Measurements from ENCODE around the gene TCAIM. TPM values are rescaled to one million over a fixed set of nuclear protein-coding genes. Genes with fewer than 3 reads are reported as not detected.

TCAIM gene
- total RNA-seq, 1 experiment from 2014 or later = 19.5 TPM

DNA sequence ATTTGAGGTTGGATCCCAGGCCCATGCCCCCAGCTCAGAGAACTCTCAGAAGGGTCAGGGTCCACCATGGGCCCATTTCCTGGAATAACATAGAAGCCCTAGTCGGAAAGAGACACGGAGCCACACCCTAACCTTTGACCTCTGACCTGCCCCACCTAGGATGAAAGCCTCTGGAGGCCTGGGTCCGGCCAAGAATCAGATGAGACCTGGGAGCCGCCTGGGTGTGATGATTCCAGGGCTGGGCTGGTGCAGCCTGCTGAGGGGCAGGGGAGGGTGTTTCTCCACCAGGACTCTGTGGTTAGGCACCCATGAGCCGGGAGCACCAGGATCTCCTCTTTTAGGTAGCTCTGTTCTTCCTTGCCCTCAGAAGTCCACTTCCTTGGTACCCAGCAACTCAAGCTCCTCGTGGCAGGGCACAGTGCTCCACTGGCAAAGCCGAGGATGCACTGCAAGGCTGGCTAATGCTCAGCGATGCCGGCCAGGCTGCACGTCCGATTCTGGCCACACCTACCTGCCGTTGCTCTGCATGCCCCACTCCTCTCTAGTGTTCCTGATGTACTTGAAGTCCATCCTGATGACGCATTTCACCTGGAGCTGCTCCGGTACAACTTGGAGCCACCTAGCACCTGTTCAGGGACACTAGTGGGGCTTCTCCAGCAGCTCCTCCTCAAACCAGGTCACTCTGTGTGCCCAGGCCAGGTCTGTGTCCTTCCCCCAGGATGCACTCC is 81.5 kb downstream of the TCAIM start:
- TF ChIP-seq, protein P1, sequence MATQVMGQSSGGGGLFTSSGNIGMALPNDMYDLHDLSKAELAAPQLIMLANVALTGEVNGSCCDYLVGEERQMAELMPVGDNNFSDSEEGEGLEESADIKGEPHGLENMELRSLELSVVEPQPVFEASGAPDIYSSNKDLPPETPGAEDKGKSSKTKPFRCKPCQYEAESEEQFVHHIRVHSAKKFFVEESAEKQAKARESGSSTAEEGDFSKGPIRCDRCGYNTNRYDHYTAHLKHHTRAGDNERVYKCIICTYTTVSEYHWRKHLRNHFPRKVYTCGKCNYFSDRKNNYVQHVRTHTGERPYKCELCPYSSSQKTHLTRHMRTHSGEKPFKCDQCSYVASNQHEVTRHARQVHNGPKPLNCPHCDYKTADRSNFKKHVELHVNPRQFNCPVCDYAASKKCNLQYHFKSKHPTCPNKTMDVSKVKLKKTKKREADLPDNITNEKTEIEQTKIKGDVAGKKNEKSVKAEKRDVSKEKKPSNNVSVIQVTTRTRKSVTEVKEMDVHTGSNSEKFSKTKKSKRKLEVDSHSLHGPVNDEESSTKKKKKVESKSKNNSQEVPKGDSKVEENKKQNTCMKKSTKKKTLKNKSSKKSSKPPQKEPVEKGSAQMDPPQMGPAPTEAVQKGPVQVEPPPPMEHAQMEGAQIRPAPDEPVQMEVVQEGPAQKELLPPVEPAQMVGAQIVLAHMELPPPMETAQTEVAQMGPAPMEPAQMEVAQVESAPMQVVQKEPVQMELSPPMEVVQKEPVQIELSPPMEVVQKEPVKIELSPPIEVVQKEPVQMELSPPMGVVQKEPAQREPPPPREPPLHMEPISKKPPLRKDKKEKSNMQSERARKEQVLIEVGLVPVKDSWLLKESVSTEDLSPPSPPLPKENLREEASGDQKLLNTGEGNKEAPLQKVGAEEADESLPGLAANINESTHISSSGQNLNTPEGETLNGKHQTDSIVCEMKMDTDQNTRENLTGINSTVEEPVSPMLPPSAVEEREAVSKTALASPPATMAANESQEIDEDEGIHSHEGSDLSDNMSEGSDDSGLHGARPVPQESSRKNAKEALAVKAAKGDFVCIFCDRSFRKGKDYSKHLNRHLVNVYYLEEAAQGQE (IDR thresholded peaks at IDR 0.05; ENCODE audit: insufficient read depth in 1 of 2, low read depth in 2 of 2, low read length in 1 of 2) = no peak
- TF ChIP-seq POLR2AphosphoS5 (IDR thresholded peaks at IDR 0.05; ENCODE audit: low read depth, low read length) (no peak), SIN3A (IDR thresholded peaks at IDR 0.05; ENCODE audit: borderline replicate concordance, insufficient read depth, low read depth, low read length) (no peak), TCF7L2 (IDR thresholded peaks at IDR 0.05; ENCODE audit: low read depth, low read length) (no peak)
- TF ChIP-seq, protein P2, sequence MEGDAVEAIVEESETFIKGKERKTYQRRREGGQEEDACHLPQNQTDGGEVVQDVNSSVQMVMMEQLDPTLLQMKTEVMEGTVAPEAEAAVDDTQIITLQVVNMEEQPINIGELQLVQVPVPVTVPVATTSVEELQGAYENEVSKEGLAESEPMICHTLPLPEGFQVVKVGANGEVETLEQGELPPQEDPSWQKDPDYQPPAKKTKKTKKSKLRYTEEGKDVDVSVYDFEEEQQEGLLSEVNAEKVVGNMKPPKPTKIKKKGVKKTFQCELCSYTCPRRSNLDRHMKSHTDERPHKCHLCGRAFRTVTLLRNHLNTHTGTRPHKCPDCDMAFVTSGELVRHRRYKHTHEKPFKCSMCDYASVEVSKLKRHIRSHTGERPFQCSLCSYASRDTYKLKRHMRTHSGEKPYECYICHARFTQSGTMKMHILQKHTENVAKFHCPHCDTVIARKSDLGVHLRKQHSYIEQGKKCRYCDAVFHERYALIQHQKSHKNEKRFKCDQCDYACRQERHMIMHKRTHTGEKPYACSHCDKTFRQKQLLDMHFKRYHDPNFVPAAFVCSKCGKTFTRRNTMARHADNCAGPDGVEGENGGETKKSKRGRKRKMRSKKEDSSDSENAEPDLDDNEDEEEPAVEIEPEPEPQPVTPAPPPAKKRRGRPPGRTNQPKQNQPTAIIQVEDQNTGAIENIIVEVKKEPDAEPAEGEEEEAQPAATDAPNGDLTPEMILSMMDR (IDR thresholded peaks at IDR 0.05) = no peak
- Histone ChIP-seq H3K27me3 (ENCODE audit: control insufficient read depth, insufficient read depth, low read length) (no peaks in the 10 kb centered on the region), H3K4me3 (ENCODE audit: low read depth in 2 of 2, low read length in 2 of 2) (no peak overlapping the region), H3K9me3 (ENCODE audit: control insufficient read depth, insufficient read depth, low read depth, low read length) (no peaks in the 10 kb centered on the region), H3K36me3 (ENCODE audit: control insufficient read depth, insufficient read depth, low read length) (no peaks in the 10 kb centered on the region), H3K27ac (ENCODE audit: low read length) (no peak overlapping the region), H3K4me1 (ENCODE audit: control insufficient read depth, insufficient read depth, low read length) (no peaks in the 10 kb centered on the region)
- ATAC-seq = no peak
- in situ Hi-C loops (cut with HindIII; ENCODE audit: low pct_unique_long_range_greater_than_20kb, low sequenced_read_pairs) (no loop called here), intact Hi-C loops (cut with micrococcal nuclease; ENCODE audit: unreplicated experiment) (no loop called here)
- POLR2A ChIA-PET = interaction anchor here (0.5 kb wide), 1 partner anchor 474 kb away, joined by 3 read pairs; no protein-coding TSS in a partner anchor
- BruUV-seq (replicated peaks) = no TSS peak
- CTCF ChIA-PET = no interaction called here
- DNase-seq (ENCODE audit: low read depth, low spot score) = no peak

DNA sequence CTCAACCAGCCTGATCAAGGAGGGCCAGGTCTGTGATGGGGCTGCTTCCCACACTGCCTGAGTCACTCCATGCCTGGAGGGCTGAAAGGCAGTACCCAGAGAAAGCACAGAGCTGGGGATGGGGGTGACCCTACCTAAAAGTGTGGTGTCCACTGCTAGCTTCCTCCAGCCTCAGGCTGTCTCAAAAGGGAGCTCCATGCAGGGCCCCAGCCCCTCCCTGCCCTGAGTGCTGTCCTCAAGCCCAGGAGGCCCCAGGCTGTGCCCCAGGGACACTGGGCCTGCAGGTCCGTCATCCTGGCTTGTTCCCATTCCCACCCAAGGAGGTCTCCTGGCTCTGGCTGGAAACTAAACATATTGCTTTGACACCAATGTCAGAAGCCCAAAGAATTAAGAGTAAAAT is 82.1 kb downstream of the TCAIM start:
- CTCF ChIA-PET = no interaction called here
- ATAC-seq (no peak), DNase-seq (ENCODE audit: low read depth, low spot score) (no peak)
- Histone ChIP-seq H3K4me3 (ENCODE audit: low read depth in 2 of 2, low read length in 2 of 2) (no peak overlapping the region), H3K36me3 (ENCODE audit: control insufficient read depth, insufficient read depth, low read length) (no peaks in the 10 kb centered on the region), H3K4me1 (ENCODE audit: control insufficient read depth, insufficient read depth, low read length) (no peaks in the 10 kb centered on the region), H3K9me3 (ENCODE audit: control insufficient read depth, insufficient read depth, low read depth, low read length) (no peaks in the 10 kb centered on the region), H3K27ac (ENCODE audit: low read length) (no peak overlapping the region), H3K27me3 (ENCODE audit: control insufficient read depth, insufficient read depth, low read length) (no peaks in the 10 kb centered on the region)
- intact Hi-C loops (cut with micrococcal nuclease; ENCODE audit: unreplicated experiment) (no loop called here), in situ Hi-C loops (cut with HindIII; ENCODE audit: low pct_unique_long_range_greater_than_20kb, low sequenced_read_pairs) (no loop called here)
- POLR2A ChIA-PET = interaction anchor here (0.5 kb wide), 1 partner anchor 474 kb away, joined by 3 read pairs; no protein-coding TSS in a partner anchor
- TF ChIP-seq, protein P1 (IDR thresholded peaks at IDR 0.05; ENCODE audit: insufficient read depth in 1 of 2, low read depth in 2 of 2, low read length in 1 of 2) = no peak
- TF ChIP-seq POLR2AphosphoS5 (IDR thresholded peaks at IDR 0.05; ENCODE audit: low read depth, low read length) = no peak
- TF ChIP-seq, protein P2 (IDR thresholded peaks at IDR 0.05) = no peak
- TF ChIP-seq SIN3A (IDR thresholded peaks at IDR 0.05; ENCODE audit: borderline replicate concordance, insufficient read depth, low read depth, low read length) = no peak
- no peak for TF ChIP-seq TCF7L2 (IDR thresholded peaks at IDR 0.05; ENCODE audit: low read depth, low read length)
- BruUV-seq (replicated peaks) = no TSS peak
